NCI-H460 (cell line): ENCODE measurements around the gene GYPA. TPM values are rescaled to one million over a fixed set of nuclear protein-coding genes. Genes with fewer than 3 reads are reported as not detected.
"Not testable (repeated sequence)": the region's sequence is repeated elsewhere in the genome, so short reads cannot be mapped to it uniquely, and the experiment has no call there.

Experiments used
- DNase-seq: peaks from one replicate; pipeline ENCODE4 v3.0.0-alpha.2; 2016; ENCODE audit warnings: low read depth; ENCODE audit errors: extremely low read depth
- total RNA-seq: library from RNA; depleted of rRNA; stranded (reverse); fragments of >200 nt; shearing (Covaris generic); gene quantifications from 2 replicates; pipeline ENCODE4 v1.2.3, GENCODE V29; 2014

The GYPA gene
- total RNA-seq, 1 experiment from 2014 or later = not detected

DNA sequence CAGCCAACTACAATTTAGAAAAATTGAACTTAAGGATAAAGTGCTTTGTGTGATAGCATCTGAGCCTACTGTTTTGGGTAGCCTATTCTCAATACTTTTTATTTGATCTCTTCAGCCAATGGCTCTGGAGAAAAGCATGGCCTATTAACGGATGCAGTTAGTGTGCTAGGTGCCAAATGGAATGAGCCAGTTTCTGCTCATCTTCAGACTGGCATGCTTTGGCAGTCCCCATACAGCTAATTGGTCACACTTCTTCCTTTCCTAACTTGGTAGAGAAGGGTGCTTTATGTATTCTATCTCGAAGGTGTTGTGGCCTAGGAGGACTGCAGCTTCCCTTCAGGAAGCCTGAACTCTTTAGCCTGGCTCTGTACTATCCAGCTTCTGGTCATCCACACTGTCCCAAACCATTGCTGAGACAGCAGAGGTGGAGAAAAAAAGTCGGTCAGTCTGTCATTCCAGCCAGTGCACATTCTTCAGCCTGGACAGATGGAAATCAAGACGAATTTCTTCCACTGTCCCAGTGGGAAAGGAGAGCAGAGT, 11.1 kb downstream of the GYPA start:
- not testable (repeated sequence) for DNase-seq

GRCh38 chr4:144128709-144129320, 11.7 kb downstream of the GYPA start:
- not testable (repeated sequence) for DNase-seq

DNA sequence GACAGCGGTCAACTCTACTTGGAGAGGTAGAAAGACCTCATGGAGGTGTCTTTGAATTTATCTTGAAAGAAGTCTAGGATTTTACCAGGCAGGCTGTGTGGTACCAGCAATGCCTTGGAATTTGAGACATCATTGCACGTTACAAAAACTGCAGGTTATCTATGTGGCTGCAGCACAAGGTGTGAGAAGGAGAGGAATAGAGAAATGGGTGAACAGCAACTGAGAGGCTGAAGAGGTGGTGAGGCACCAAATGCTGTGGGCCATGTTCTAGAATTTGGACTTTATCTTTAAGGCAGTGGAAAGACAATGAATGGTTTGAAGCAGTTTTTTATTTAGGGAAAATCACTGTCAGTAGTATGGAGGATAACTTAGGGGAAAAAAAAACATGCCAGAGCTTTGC, 15.4 kb downstream of the GYPA start:
- DNase-seq = not testable (repeated sequence)

- DNase-seq = not testable (repeated sequence)
Measured at GRCh38 chr4:144123982-144124635, 16.4 kb downstream of the GYPA start.

- DNase-seq = not testable (repeated sequence)
Measured at GRCh38 chr4:144123269-144123668, 17.2 kb downstream of the GYPA start.

DNA sequence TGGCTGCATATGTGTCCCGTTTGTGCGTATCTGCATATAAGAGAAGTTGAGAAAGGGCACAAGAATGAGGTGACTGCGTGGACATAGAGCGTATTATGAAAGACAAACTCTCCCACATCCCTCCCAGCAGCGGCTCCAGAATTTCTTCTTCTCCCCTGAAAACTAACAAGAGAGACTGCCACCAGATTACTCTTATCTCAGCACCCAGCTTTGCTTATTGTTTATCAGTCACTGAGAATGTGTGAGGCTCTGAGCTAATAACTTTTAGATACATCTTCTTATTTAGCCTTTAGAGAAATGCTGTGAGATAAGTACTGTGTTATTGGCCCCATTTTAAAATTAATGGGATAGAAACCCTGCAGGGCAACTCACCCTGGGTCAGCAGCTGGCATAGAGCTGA, 20.8 kb downstream of the GYPA start:
- DNase-seq = not testable (repeated sequence)

- no peak for DNase-seq
Measured at GRCh38 chr4:144115519-144115918, 25.0 kb downstream of the GYPA start.

DNA sequence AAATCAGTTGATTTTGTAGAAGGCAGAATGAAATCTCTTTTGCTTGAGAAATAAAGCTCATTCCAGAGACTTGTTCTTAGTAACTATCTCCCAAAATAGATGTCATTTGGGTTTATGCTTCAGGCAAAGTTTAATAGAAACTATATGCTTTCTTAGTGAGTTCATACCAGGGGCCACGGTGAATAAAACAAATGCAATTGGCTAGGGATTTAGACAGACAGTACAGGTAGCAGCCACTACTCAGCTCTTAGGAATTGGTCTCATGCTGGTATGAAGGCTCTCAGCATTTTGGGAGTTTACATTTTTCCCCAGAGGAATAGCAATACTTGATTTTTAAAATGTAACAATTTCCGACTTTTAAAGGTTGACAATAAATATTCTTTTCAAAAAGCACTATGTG, 27.0 kb downstream of the GYPA start:
- no peak for DNase-seq

- DNase-seq = no peak
Measured at GRCh38 chr4:144104509-144105130, 35.9 kb downstream of the GYPA start.

DNA sequence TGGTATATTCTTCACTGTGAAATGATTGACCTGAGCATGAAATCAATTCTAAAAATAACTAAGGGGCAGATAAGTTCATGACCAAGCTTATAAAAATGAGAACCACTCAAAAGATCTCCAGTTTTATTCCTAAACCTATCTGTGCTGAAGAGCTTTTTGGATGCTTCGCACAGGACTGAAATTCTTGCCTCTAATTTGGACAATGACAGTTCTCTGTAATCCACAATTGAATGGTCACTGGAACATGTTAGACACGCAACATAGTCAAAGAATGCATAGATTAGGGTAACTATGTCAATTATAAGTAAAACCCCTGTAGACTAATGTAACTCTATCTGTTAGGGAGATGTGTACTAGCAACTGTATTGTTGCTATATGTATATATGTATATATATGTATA, 42.7 kb downstream of the GYPA start:
- not testable (repeated sequence) for DNase-seq

- DNase-seq = not testable (repeated sequence)
Measured at GRCh38 chr4:144093995-144094394, 46.5 kb downstream of the GYPA start.

GRCh38 chr4:144091181-144091580, 49.3 kb downstream of the GYPA start:
- not testable (repeated sequence) for DNase-seq

DNA sequence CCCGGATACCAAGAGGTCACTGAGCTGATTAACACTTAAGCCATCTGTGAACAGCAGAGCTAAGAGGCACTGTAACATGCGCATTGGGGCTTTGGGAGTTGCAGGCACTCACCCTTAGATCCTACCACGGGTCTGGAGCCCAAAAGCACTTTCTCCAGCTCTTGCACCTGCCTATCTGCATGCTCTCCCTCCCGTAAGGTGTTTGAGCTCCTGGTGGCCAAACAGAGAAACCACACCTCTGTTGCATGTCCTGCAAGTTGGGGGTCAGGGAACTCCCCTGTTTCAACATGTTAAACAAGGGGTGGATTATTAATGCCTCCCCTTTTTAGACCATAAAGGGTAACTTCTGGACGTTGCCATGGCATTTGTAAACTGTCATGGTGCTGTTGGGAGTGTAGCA, 49.8 kb downstream of the GYPA start:
- no peak for DNase-seq

DNA sequence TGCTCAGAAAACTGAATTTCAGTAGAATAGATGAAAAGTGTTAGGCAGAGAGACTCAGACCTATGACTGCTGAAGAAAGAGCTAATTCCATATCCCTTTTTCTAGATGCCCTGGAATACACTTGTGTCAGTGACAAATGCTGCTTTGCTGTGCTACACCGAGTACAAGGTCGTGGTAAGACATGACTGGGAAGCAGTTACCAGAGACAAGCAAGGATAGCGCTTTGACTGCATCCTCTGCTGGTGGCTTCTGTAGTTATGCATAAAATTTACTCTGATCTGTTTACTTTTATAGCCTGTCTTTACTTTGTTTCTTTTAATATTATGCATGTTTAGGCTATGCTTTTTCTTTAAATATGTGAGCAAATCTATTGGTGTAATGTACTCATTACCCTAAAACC, 58.5 kb downstream of the GYPA start:
- not testable (repeated sequence) for DNase-seq

GRCh38 chr4:144080135-144080534, 60.4 kb downstream of the GYPA start:
- not testable (repeated sequence) for DNase-seq

- not testable (repeated sequence) for DNase-seq
Measured at GRCh38 chr4:144078746-144079145, 61.8 kb downstream of the GYPA start.

DNA sequence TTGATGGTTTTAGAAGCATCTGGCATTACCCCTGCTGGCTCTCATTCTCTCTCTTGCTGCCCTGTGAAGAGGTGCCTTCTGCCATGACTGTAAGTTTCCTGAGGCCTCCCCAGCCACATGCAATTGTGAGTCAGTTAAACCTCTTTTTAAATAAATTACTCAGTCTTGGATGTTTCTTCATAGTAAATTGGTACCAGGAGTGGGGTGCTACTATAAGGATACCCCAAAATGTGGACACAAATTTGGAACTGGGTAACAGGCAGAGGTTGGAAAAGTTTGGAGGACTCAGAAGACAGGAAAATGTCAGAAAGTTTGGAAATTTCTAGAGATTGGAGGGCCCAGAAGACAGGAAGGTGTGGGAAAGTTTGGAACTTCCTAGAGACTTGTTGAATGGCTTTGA, 79.0 kb downstream of the GYPA start:
- not testable (repeated sequence) for DNase-seq

DNA sequence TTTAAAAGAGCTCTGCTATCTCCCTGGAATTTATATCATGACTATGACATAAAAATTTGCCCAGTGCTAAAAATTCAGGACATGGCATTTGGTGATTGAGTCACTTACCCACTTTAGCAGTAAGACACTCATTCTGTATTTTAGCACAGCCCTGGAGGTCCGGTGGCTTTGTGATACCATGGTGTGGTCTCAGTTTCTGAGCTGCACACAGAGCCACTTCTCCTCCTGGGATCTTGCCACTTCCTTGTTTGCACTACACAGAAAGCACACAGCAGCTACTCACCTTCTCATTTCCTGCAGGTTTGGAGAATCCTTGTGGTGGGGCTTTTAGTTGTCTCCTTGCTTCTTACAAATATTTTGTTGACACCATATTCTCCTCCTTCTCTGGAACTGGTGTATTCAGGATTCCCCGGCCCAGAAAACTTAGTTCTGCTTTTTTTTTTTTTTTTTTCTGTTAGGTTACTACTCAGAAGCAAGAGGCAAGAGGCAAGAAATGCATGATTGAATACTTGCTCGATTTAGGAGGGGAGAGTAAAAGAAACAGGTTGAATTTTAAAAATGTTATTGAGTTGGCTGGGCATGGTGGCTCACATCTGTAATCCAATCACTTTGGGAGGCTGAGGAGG, 80.2 kb downstream of the GYPA start:
- not testable (repeated sequence) for DNase-seq
